H1 (cell line): ENCODE measurements around the gene EFR3B. TPM values are rescaled to one million over a fixed set of nuclear protein-coding genes. Genes with fewer than 3 reads are reported as not detected.

Experiments
- CTCF ChIA-PET: fragments of 300-600 bp; sonication (Branson Sonifier 250); formaldehyde crosslinking; loops from one replicate; lab custom pipeline; 2021; ENCODE audit not compliant: partially characterized antibody; lab: Charles Lee
- POLR2A ChIA-PET: fragments of 300-600 bp; sonication (Branson Sonifier 250); formaldehyde crosslinking; loops from one replicate; lab custom pipeline; 2021; ENCODE audit warnings: inconsistent platforms; ENCODE audit not compliant: partially characterized antibody; lab: Charles Lee
- DNase-seq, 2 experiments: peaks; one replicate each; pipeline versions ENCODE4 v3.0.0 to v3.0.0-alpha.2; 2010 to 2022; ENCODE audit warnings: low spot score in 2 of 2, low read depth in 1 of 2, mixed read lengths in 1 of 2
- FAIRE-seq: peaks from 2 replicates; lab custom pipeline; 2011; peaks lifted over from hg19 to GRCh38; lab: Jason Lieb, UNC
- H2AFZ ChIP-seq: 2 replicates; pipeline ENCODE4 v1.8.1; 2012; ENCODE audit warnings: low read length, inconsistent platforms
- H2AK5ac ChIP-seq: 2 replicates; pipeline ENCODE4 v1.6.1; 2013; ENCODE audit warnings: low read depth, low read length
- H2BK120ac ChIP-seq: replicated peaks from 2 replicates; pipeline ENCODE3; 2013; ENCODE audit warnings: low read depth, low read length, inconsistent platforms
- H2BK12ac ChIP-seq: 2 replicates; pipeline ENCODE4 v1.6.1; 2013; ENCODE audit warnings: low read depth, low read length
- H2BK15ac ChIP-seq: 2 replicates; pipeline ENCODE4 v1.6.1; 2013; ENCODE audit warnings: low read length
- H2BK20ac ChIP-seq: 2 replicates; pipeline ENCODE4 v1.6.1; 2013; ENCODE audit warnings: low read length
- H2BK5ac ChIP-seq: 2 replicates; pipeline ENCODE4 v1.6.1; 2013; ENCODE audit warnings: low read depth, low read length
- H3K14ac ChIP-seq: 2 replicates; pipeline ENCODE4 v1.6.1; 2013; ENCODE audit warnings: inconsistent platforms; ENCODE audit not compliant: insufficient read length
- H3K18ac ChIP-seq: 2 replicates; pipeline ENCODE4 v1.6.1; 2013; ENCODE audit warnings: low read length; ENCODE audit errors: extremely low read depth
- H3K23ac ChIP-seq: 2 replicates; pipeline ENCODE4 v1.6.1; 2013; ENCODE audit warnings: inconsistent platforms; ENCODE audit not compliant: insufficient read length
- H3K23me2 ChIP-seq: 2 replicates; pipeline ENCODE4 v1.6.1; 2013; ENCODE audit warnings: low read depth, low read length
- H3K27ac ChIP-seq: 2 replicates; pipeline ENCODE4 v1.6.1; 2011; ENCODE audit warnings: low read depth, low read length, inconsistent platforms
- H3K27me3 ChIP-seq, 4 experiments: replicated peaks in 1 of 4; 1 replicate in 1 of 4; 2 replicates in 3 of 4; pipeline versions ENCODE4 v1.6.1 to v1.8.1; 2011 to 2013; ENCODE audit warnings: low read length in 3 of 4, mild to moderate bottlenecking in 3 of 4, inconsistent platforms in 2 of 4, mixed read lengths in 2 of 4, moderate library complexity in 1 of 4; ENCODE audit not compliant: control insufficient read depth in 3 of 4, insufficient read depth in 3 of 4; ENCODE audit errors: extremely low read depth in 1 of 4
- H3K36me3 ChIP-seq, 4 experiments: 2 replicates each; pipeline versions ENCODE4 v1.6.1 to v1.8.1; 2011 to 2013; ENCODE audit warnings: mild to moderate bottlenecking in 4 of 4, low read length in 3 of 4, moderate library complexity in 2 of 4, control low read depth in 1 of 4, inconsistent platforms in 1 of 4; ENCODE audit not compliant: insufficient read depth in 4 of 4, control insufficient read depth in 2 of 4
- H3K4ac ChIP-seq: replicated peaks from 2 replicates; pipeline ENCODE3; 2013; ENCODE audit warnings: low read length, low read depth, mixed read lengths, inconsistent platforms; ENCODE audit not compliant: insufficient read length
- H3K4me1 ChIP-seq, 4 experiments: replicated peaks in 1 of 4; 1 replicate in 1 of 4; 2 replicates in 3 of 4; pipeline versions ENCODE4 v1.6.1 to v1.8.1; 2011 to 2013; ENCODE audit warnings: low read length in 3 of 4, inconsistent platforms in 2 of 4, mixed read lengths in 1 of 4; ENCODE audit not compliant: insufficient read depth in 4 of 4, control insufficient read depth in 3 of 4
- H3K4me2 ChIP-seq, 2 experiments: 2 replicates each; pipeline versions ENCODE4 v1.6.1 to v1.8.1; 2011 to 2013; ENCODE audit warnings: low read depth in 2 of 2, low read length in 2 of 2, control low read depth in 1 of 2, inconsistent platforms in 1 of 2, mild to moderate bottlenecking in 1 of 2; ENCODE audit not compliant: insufficient read depth in 1 of 2
- H3K4me3 ChIP-seq, 4 experiments: fragments of 200-600, 300-600 bp in 1 of 4; sonication (generic), shearing (Covaris generic), sonication (Bioruptor Twin) in 1 of 4; 2 replicates each; pipeline versions ENCODE4 v1.5.1 to v1.8.1; 2011 to 2016; ENCODE audit warnings: low read length in 4 of 4, low read depth in 3 of 4, control low read depth in 2 of 4, inconsistent platforms in 2 of 4, mild to moderate bottlenecking in 2 of 4, mixed read lengths in 1 of 4, moderate library complexity in 1 of 4; ENCODE audit not compliant: insufficient read depth in 2 of 4; ENCODE audit errors: extremely low read depth in 1 of 4
- H3K56ac ChIP-seq: replicated peaks from 2 replicates; pipeline ENCODE3; 2013; ENCODE audit warnings: low read depth, mild to moderate bottlenecking, mixed read lengths, low read length, inconsistent platforms; ENCODE audit not compliant: insufficient read length
- H3K79me1 ChIP-seq: 2 replicates; pipeline ENCODE4 v1.6.1; 2013; ENCODE audit warnings: low read depth, low read length, control low read depth
- H3K79me2 ChIP-seq, 2 experiments: 2 replicates each; pipeline versions ENCODE4 v1.6.1 to v1.8.1; 2012 to 2013; ENCODE audit warnings: low read length in 2 of 2, mild to moderate bottlenecking in 2 of 2, inconsistent platforms in 1 of 2; ENCODE audit not compliant: insufficient read depth in 2 of 2, control insufficient read depth in 1 of 2
- H3K9ac ChIP-seq, 4 experiments: replicated peaks in 1 of 4; 1 replicate in 1 of 4; 2 replicates in 3 of 4; pipeline versions ENCODE4 v1.6.1 to v1.8.1; 2011 to 2013; ENCODE audit warnings: low read depth in 3 of 4, low read length in 3 of 4, control low read depth in 2 of 4, mild to moderate bottlenecking in 2 of 4, moderate library complexity in 2 of 4, inconsistent platforms in 1 of 4; ENCODE audit errors: extremely low read depth in 1 of 4
- H3K9me3 ChIP-seq, 2 experiments: 2 replicates each; pipeline versions ENCODE4 v1.6.1 to v1.8.1; 2012 to 2013; ENCODE audit warnings: mild to moderate bottlenecking in 2 of 2, moderate library complexity in 2 of 2, control low read depth in 1 of 2, inconsistent platforms in 1 of 2, low read depth in 1 of 2, low read length in 1 of 2, mixed read lengths in 1 of 2; ENCODE audit not compliant: insufficient read depth in 2 of 2
- H4K20me1 ChIP-seq, 2 experiments: replicated peaks in 1 of 2; 2 replicates each; pipeline versions ENCODE3 to v1.8.1; 2011 to 2013; ENCODE audit warnings: inconsistent platforms in 2 of 2, low read length in 2 of 2, mild to moderate bottlenecking in 1 of 2; ENCODE audit not compliant: insufficient read depth in 2 of 2, control insufficient read depth in 1 of 2
- H4K5ac ChIP-seq: 2 replicates; pipeline ENCODE4 v1.6.1; 2013; ENCODE audit warnings: low read length, low read depth, mixed read lengths, inconsistent platforms; ENCODE audit not compliant: insufficient read length
- H4K8ac ChIP-seq: 2 replicates; pipeline ENCODE4 v1.8.0; 2013; ENCODE audit warnings: mild to moderate bottlenecking, moderate library complexity, low read length, inconsistent platforms; ENCODE audit not compliant: insufficient read depth; ENCODE audit errors: extremely low read depth
- H4K91ac ChIP-seq: replicated peaks from 2 replicates; pipeline ENCODE3; 2013; ENCODE audit warnings: low read length, mixed read lengths, inconsistent platforms; ENCODE audit not compliant: insufficient read length
- BCL11A ChIP-seq, 2 experiments: IDR thresholded peaks; one replicate each; pipeline ENCODE4 v1.6.1; 2011; ENCODE audit warnings: low read depth in 2 of 2, low read length in 2 of 2, mild to moderate bottlenecking in 2 of 2
- CBX5 ChIP-seq: fragments of 300-800, 300-1000 bp; sonication (generic); IDR thresholded peaks from 2 replicates; pipeline ENCODE4 v1.7.1; 2016; ENCODE audit warnings: antibody characterized with exemption, low read length, low read depth
- CTBP2 ChIP-seq: IDR thresholded peaks from 2 replicates; pipeline ENCODE4 v1.7.0; 2011; ENCODE audit warnings: borderline replicate concordance, mild to moderate bottlenecking, moderate library complexity, mixed read lengths, low read length; ENCODE audit not compliant: insufficient read depth, insufficient read length
- GTF2F1 ChIP-seq: IDR thresholded peaks from 2 replicates; pipeline ENCODE4 v1.6.1; 2012; ENCODE audit warnings: low read depth, low read length, improper control_type of control experiment, borderline replicate concordance
- PHF8 ChIP-seq: fragments of 200-600 bp; sonication (generic); conservative IDR thresholded peaks from 2 replicates; pipeline ENCODE4 v1.7.1; 2012; ENCODE audit warnings: low read depth, mild to moderate bottlenecking, inconsistent platforms, low read length, moderate library complexity
- RNF2 ChIP-seq: fragments of 200-900, 300-1000 bp; sonication (generic); IDR thresholded peaks from 2 replicates; pipeline ENCODE4 v1.7.1; 2016; ENCODE audit warnings: borderline replicate concordance, low read depth, mild to moderate bottlenecking, antibody characterized with exemption, low read length; ENCODE audit not compliant: poor library complexity, severe bottlenecking; ENCODE audit errors: missing control alignments
- RXRA ChIP-seq: IDR thresholded peaks from 2 replicates; pipeline ENCODE4 v1.6.1; 2011; ENCODE audit warnings: low read depth, mild to moderate bottlenecking, low read length, moderate library complexity; ENCODE audit not compliant: insufficient read depth
- SAP30 ChIP-seq: fragments of 300-600 bp; sonication (generic); IDR thresholded peaks from 2 replicates; pipeline ENCODE4 v1.7.1; 2012; ENCODE audit warnings: low read length, moderate library complexity, mild to moderate bottlenecking, inconsistent platforms; ENCODE audit not compliant: insufficient read depth, insufficient replicate concordance
- TAF1 ChIP-seq: IDR thresholded peaks from 2 replicates; pipeline ENCODE4 v1.6.1; 2011; ENCODE audit warnings: mild to moderate bottlenecking, low read depth, low read length
- TBP ChIP-seq: IDR thresholded peaks from 2 replicates; pipeline ENCODE4 v1.6.1; 2011; ENCODE audit warnings: low read depth, low read length, improper control_type of control experiment
- ZNF274 ChIP-seq: IDR thresholded peaks from 2 replicates; pipeline ENCODE4 v1.7.0; 2012; ENCODE audit warnings: low read length, borderline replicate concordance; ENCODE audit errors: extremely low read depth
- WGBS, 2 experiments: shearing (Covaris generic) in 1 of 2; methylation state at CpG; one replicate each; pipeline versions ENCODE4 v1.1.6 to v1.1.7; 2013 to 2015; ENCODE audit warnings: low lambda C conversion rate in 2 of 2, mixed read lengths in 2 of 2, inconsistent platforms in 1 of 2, low coverage in 1 of 2, missing lambda C conversion rate in 1 of 2; ENCODE audit not compliant: insufficient replicate concordance in 2 of 2, insufficient coverage in 1 of 2, insufficient read length in 1 of 2; ENCODE audit errors: extremely low coverage in 1 of 2, missing lambda C conversion rate in 1 of 2; 5-methylcytosine and 5-hydroxymethylcytosine counted together
- polyA plus RNA-seq, 7 experiments: library from polyadenylated mRNA; depleted of rRNA in 3 of 7; stranded (reverse) in 5 of 7; unstranded in 2 of 7; fragments of >200 nt in 5 of 7; fragments of 200-250 nt in 2 of 7; gene quantifications; 1 replicate in 5 of 7; 2 replicates in 1 of 7; 4 replicates in 1 of 7; pipeline versions ENCODE4 v1.2.1 to v1.2.3, GENCODE V29; 2011 to 2013; ENCODE audit warnings: missing spikeins in 2 of 7, mixed read lengths in 2 of 7
- total RNA-seq: library from RNA; stranded (reverse); fragmentation: NEBNext Ultra II Directional; extraction: Animal tissue kit (Norgen Biotek cat#: 25700); gene quantifications from 2 replicates; pipeline ENCODE4 v1.2.1, GENCODE V29; 2021

Gene EFR3B
- total and polyA plus RNA-seq, 2 of the 8 experiments (the other 6 are each of a cell fraction or from before 2014, with no cell fraction given), result 3.4 to 9.6 TPM

- no peaks in the 10 kb centered on the region for H3K79me2 ChIP-seq
- no peak overlapping the region for H4K8ac ChIP-seq
- H3K27ac ChIP-seq, result no peak overlapping the region
- H3K18ac ChIP-seq, result no peak overlapping the region
- H4K20me1 ChIP-seq, result peaks cover 0 to 3% of the 10 kb centered on the region in 2 experiments
- no peak overlapping the region for H4K5ac ChIP-seq
- H3K4me1 ChIP-seq, result peaks cover 0 to 1% (median 0%) of the 10 kb centered on the region in 4 experiments; a peak in 1 of 7 replicates
- H3K4me3 ChIP-seq, result no peak overlapping the region
- ChIA-PET POLR2A (no interaction called here), CTCF (interaction anchor here (0.6 to 10.0 kb wide), 6 partner anchors 39 to 169 kb away, joined by 3 to 176 read pairs (median 4); partner anchors contain the start of gene EFR3B)
- WGBS, 2 experiments, result 89% methylated on average over 4 of the region's 4 CpGs; no CpG with 5 or more reads in 1 of the 2 experiments
- no peaks in the 10 kb centered on the region for H3K23me2 ChIP-seq
- no peaks in the 10 kb centered on the region for H3K79me1 ChIP-seq
- no peak overlapping the region for H2AK5ac ChIP-seq
- no peaks in the 10 kb centered on the region for H3K9me3 ChIP-seq
- H2BK5ac ChIP-seq, result no peak overlapping the region
- peaks cover 0 to 8% (median 4%) of the 10 kb centered on the region in 4 experiments; a peak in 6 of 7 replicates for H3K27me3 ChIP-seq
- H2BK20ac ChIP-seq, result no peak overlapping the region
- H3K4ac ChIP-seq, result no peak overlapping the region
- no peak for TF ChIP-seq RNF2
- no peak for TF ChIP-seq BCL11A (IDR thresholded peaks at IDR 0.05; ENCODE audit: low read depth in 2 of 2, low read length in 2 of 2)
- TF ChIP-seq TAF1, result no peak
- TF ChIP-seq TBP, result no peak
- TF ChIP-seq PHF8, result no peak
- no peak for TF ChIP-seq ZNF274
- TF ChIP-seq GTF2F1, result no peak
- TF ChIP-seq CTBP2, result no peak
- no peak for TF ChIP-seq RXRA
- no peak for TF ChIP-seq CBX5
- no peak for TF ChIP-seq SAP30
- no peak overlapping the region for H4K91ac ChIP-seq
- no peak overlapping the region for H2BK120ac ChIP-seq
- H3K36me3 ChIP-seq, result peaks cover 0 to 5% (median 0%) of the 10 kb centered on the region in 4 experiments; a peak in 1 of 8 replicates
- DNase-seq (no peak), FAIRE-seq (no peak)
- H3K56ac ChIP-seq, result no peak overlapping the region
- H3K23ac ChIP-seq, result no peak overlapping the region
- H3K14ac ChIP-seq, result no peak overlapping the region
- no peak overlapping the region for H2BK12ac ChIP-seq
- H3K9ac ChIP-seq, result no peak overlapping the region
- no peak overlapping the region for H3K4me2 ChIP-seq
- H2AFZ ChIP-seq, result no peak overlapping the region
- no peak overlapping the region for H2BK15ac ChIP-seq
Measured at GRCh38 chr2:25125976-25126375, 84.1 kb downstream of the EFR3B start.
